Activated CD8-positive, alpha-beta memory T cell treated with anti-CD3 and anti-CD28 coated beads, Interleukin-2, amount 50 U/mL, for 1 hour (primary cell): ENCODE data around the gene GLS.

Experiments
- DNase-seq: peaks from one replicate; pipeline ENCODE4 v3.0.0-alpha.2; 2020; ENCODE audit errors: extremely low read depth

Gene GLS

DNA sequence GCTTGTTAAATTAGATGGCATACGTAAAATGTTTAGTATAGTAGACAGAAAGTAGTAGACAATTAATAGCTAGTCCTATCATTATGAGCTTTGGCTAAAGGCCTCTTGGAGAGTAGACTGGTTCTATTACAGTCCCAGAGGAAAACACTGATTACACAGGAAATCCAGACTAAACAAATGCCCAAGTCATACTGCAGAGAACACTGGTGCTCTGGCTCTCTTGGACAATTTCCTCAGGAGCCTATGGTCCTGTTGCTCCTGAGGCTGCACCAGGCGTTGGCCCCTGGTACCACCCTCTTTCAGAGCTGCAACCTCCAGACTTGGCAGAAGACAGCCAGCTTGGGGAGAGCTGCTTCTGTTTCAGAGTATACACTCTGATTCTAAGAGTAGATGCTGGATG, 91.6 kb downstream of the GLS start:
- no peak for DNase-seq

GRCh38 chr2:190972846-190973245, 92.2 kb downstream of the GLS start:
- no peak for DNase-seq

- no peak for DNase-seq
These were observed 92.6 kb downstream of the GLS start for GRCh38 chr2:190973262-190973661.

- DNase-seq, result no peak
These were observed 93.4 kb downstream of the GLS start for GRCh38 chr2:190973726-190974628.

DNA sequence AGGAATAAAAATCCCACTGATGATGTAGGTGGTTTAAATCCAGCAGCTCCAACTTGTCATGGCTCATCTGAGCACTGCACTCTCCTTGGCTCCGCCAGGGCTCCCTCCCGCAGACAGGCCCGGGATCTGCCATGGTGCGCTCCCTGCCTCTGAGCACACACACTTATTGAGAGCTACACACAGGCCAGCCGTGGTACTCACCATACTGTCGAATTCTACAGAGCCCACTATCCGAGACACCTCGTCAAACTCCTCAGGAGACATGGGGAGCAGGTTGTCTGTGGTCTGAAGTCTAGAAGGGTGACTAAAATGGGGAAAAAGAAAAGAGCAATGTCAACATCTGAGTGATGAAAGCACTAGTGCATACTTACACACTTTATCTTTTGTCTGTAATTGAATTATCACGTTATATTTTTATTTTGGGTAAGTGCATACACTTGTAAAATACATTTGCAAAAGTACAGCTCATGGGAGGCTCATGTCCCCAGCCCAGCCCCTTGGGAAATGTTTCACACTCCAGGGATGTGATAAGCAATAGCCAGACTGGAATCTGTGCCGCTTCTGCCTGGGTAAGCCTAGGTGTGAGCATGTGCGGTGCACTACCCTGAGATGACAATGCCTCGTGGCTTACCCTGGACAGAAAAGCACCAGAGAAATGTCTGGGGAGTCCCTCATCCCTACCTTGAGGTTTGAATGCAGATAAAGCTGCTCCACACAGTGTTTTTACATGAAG, 94.2 kb downstream of the GLS start:
- no peak for DNase-seq

DNA sequence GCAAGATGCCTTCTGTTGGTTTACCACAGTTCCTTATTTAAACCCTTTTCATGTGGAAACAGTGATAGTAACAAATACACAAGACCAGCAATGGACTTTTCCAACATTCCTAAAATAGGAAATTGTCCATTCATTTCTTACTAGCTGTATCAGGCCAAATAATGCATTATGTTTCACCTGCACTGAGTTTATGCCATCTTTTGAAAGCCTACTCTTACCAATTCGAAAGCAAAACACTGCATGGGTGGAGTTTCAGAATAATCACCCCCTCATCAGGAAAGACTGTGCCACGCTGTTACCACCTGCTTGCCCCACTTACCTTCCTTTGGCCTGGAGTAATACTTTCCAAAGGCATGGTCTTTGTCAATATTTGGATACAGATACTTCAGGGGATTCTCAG, 95.9 kb downstream of the GLS start:
- no peak for DNase-seq

DNA sequence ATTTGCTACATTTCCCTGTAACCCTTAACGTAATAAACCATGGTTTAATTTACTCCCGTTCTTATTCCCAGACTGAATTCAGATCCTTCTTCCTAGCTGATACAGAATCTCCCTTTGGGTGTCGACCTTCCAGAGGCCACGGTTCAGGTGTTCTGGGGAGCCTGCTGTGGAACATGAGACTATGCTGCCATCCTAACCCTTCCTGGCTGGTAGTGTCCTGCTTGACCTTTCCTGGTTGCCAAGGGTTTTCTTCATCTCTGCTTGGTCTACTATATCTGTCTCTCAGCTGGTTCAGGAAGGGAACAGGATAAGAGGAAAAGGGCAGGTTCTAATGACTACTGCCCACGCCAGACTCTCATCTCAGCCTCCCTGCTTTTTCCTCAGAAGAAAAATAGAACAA, 96.9 kb downstream of the GLS start:
- DNase-seq, result no peak

DNA sequence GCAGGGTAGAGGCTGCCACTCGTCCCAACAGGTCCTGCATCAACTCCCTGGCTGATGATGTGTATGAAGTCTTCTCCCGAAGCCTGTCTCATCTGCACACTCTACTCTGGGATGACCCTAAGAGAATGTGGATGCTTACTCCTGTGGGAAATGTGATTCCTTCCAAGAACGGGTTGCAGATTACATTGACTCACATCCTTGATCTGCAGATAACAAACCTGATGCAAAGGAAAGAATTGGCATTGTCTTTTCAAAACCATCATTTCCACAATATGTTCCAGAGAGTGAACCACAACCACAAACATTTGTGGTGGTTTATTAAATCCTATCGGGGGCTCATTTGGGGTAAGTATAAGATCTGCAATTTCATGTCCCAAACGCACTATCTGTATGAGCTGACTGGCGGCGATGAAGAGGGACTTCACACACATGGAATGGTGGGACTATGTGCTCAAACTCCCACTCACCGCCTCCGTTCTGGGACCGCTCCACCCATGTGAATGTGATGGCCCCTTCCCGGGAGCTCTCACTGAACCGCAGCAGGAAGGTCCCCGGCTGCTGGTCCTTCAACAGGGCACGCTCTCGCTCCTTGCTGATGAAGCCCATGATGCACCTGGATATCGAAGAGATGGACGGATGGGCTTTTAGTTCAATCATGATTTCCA, 97.9 kb downstream of the GLS start:
- no peak for DNase-seq

- DNase-seq, result no peak
These were observed 99.4 kb downstream of the GLS start for GRCh38 chr2:190979906-190980629.

DNA sequence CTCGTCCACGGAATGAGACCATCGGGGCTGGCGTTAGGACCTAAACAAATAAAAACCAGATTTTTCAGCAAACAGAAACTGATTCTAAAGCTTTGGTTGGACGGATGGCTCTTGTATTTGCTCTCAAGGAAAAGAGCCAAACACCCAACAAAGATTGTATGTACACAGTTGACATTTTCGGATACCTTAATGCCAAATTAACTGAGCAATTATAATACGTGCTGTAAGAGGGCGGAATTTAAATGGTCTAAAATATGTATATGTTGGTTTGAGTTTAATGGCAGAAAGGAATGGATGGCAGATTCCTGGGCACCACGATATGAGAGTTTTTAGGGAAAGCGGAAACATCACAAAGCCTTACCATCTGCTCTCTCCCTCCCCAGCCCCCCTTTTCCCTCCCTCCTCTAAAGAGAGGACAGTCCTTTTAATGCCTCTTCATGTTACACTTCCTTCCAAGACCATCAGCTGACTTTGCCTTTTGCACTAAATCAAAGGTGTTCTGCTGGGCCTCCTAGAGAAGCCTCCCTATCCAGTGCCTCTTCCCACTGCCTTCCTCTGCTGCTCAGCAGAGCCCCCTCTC, 100.1 kb downstream of the GLS start:
- no peak for DNase-seq

DNA sequence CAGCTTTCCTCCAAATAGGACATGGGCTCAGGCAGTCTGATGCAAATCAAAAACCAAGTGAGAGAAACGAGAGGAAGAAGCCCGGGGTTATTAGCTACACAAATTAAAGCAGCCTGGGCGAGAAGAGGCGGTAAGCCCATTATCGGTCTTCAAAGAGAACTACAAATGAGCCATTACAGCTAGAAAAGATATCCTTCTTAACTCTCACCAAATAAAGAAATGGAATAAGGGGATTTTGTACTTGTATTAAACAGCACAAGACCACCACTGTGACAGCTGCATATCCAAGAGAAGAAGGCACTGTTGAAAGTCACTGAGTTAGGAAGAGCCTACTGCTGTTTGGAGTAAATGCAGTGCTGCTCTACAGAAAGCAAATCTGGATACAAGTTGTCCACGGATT, 100.7 kb downstream of the GLS start:
- no peak for DNase-seq

DNA sequence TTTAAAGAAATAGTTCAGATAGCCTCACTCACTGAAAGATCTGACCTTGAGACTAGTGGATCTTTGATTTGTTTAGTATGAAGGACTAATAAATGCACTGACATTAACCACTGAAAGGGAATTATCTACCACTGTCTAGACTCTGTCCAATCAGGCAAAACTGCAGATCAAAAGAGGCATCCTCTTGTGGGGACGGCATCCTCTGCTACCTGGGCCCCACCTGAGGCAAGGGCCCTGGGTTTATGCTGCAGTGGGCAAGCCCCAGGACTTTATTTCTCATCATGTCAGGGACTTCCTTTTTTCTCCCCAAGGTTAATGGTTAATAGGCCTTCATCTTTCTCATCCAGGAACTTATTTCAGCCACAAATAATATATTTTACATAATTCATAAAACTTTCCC, 101.1 kb downstream of the GLS start:
- no peak for DNase-seq

- no peak for DNase-seq
These were observed 101.8 kb downstream of the GLS start for GRCh38 chr2:190982262-190983034.

GRCh38 chr2:190984595-190984994, 104.0 kb downstream of the GLS start:
- no peak for DNase-seq

- DNase-seq, result no peak
These were observed 105.8 kb downstream of the GLS start for GRCh38 chr2:190986221-190986953.

- no peak for DNase-seq
These were observed 106.5 kb downstream of the GLS start for GRCh38 chr2:190987116-190987515.

- no peak for DNase-seq
These were observed 107.3 kb downstream of the GLS start for GRCh38 chr2:190987938-190988337.

DNA sequence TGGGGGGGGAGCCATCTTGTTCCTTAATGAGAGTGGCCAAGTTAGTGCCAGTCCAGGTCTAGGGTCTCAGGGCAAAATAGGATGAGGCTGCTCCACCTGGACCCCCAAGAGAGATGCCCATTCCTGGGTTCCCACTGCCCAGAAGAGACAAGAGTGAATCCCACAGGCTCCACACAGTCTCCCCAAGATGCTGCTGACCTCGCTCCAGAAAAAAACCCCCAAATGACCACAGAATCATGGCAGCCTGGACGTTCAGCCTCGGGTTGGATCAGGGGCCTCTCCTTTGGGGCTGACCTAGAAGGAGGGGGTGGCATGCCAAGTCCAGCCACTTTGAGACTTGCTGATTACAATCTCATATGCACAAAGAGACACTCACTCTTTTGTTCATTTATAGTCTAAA, 108.3 kb downstream of the GLS start:
- DNase-seq, result no peak

DNA sequence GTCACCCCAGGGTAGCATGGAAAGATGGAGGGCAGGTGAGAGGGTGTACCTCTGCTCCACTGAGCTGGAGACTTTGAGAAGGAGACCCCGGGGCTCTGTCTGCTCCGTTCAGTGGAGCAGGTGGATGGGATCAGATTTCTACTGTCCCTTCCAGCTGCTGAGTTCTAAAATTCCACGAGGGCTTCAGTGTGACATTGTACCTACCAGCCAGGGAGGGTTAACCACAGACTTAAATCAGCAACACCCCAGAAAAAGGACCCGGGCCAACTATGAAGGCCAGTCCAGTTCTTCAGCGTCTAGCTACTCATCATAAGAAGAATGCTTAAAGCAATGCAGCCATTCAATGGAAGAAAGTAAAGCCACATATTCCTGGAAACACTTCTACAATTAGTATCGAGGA, 109.5 kb downstream of the GLS start:
- DNase-seq, result no peak

DNA sequence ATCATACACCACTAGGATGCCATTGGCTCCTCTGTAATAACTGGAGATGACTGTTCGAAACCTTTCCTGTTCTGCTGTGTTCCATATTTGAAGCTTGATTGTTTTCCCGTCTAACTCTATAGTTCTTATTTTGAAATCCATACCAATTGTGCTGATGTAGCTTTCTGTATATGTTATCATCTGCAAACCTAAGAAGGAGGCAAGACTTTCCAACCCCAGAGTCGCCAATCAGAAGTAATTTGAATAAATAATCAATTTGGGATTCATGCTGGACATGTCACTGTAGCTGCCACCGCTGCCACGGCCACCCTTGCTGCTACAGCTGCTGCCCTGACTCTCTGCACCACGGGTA, 112.6 kb downstream of the GLS start:
- DNase-seq, result no peak
